SH-SY5Y (cell line): ENCODE data around the gene HIRA.

Experiments
- GATA2 ChIP-seq: IDR thresholded peaks from 2 replicates; pipeline ENCODE4 v1.6.1; 2011; ENCODE audit warnings: mild to moderate bottlenecking, low read depth, low read length
- GATA3 ChIP-seq: IDR thresholded peaks from 2 replicates; pipeline ENCODE4 v1.6.1; 2011; ENCODE audit warnings: low read depth, mild to moderate bottlenecking, low read length, moderate library complexity

DNA sequence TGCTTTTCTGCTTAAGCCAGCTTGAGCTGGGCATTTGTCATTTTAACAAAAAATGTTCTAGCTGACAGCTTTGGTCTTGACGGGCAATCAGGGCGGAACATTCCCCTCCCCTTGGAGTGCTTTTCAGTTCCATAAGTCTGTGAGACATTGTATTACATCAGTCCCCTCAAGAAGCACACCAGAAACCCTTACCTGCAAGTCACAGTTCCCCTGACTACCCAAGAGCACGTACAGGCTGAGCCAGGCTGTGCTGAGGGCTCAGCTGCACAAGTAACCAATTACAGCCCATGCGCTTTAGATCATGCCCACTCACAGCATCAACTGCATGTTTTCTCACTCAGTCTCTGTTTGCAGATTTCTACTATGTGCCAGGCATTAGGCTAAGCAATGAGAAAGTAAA lies 19.1 kb downstream of the HIRA start:
- TF ChIP-seq GATA2 (no peak), GATA3 (no peak)
